GM19468 (cell line): ENCODE results near the gene MRPL55.
"Not testable (repeated sequence)": the region's sequence is repeated elsewhere in the genome, so short reads cannot be mapped to it uniquely, and the experiment has no call there.

ENCODE experiments used
- ATAC-seq: cut with Tn5 transposase; IDR thresholded peaks from one replicate; pipeline ENCODE4 v1.9.1; 2021; ENCODE audit warnings: mild to moderate bottlenecking, moderate library complexity, moderate number of reproducible peaks; ENCODE audit not compliant: unreplicated experiment; ENCODE audit errors: extremely low read depth

The MRPL55 gene

DNA sequence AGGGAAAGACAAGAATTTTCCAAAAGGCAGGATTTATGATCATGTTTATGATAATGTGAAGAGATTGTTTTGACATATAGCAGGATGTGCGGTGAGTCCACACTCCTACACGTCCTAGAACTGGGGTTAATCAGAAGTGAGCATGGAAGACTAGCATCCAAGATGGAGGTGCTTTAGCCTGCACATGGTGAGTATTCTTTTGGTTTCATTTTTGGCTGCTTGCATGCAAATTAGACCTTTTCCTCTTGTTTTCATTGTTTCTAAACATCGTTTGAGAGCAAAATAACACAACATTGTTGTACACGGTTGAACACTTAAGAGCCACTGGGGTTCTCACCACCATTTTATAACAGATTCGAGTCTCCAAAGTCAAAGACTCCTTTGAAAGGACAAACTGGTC lies 16.1 kb upstream of the MRPL55 start:
- ATAC-seq, result no peak

DNA sequence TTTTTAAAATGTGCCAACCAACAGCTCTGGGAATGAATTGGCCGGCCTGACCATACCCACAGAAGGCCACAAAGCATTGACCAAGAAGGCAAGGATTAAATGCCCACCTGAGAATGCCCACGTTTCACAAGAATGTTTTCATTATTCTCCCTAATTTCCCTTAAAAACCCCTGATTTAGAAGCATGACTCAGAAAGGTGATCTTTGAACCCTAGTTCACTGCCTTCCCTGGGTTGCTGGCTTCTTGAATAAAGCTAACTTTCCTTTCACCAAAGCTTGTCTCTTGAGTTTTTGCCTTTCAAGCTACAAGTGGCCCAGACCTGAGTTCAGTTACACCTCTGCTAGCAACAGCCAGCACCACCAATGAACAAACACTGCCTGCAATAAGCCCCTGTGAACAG lies 14.4 kb upstream of the MRPL55 start:
- ATAC-seq, result no peak

DNA sequence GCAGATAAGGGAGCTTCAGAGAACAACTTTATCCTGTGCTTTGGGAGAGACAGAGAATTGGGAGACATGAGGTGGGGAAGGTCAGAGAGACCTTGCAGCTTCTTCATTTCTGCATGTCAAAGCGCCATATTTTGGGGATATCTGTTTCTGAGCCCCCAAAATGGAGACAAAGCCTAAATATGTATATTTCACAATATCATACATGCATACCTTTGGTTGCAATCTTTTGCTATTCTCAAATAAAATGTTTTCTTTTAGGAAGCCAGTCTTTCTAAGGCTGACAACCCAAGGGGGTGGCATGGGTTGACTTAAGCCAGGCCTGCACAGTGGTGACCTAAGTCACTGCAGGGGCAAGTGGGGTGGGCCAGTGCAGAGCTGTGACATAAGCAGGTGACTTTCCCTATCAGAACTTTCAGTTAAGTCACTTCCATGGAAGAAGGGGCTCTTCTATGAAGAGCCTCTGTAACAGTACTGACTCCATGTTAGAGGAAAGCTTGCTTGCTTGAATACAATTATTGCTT lies 13.9 kb upstream of the MRPL55 start:
- ATAC-seq, result no peak

DNA sequence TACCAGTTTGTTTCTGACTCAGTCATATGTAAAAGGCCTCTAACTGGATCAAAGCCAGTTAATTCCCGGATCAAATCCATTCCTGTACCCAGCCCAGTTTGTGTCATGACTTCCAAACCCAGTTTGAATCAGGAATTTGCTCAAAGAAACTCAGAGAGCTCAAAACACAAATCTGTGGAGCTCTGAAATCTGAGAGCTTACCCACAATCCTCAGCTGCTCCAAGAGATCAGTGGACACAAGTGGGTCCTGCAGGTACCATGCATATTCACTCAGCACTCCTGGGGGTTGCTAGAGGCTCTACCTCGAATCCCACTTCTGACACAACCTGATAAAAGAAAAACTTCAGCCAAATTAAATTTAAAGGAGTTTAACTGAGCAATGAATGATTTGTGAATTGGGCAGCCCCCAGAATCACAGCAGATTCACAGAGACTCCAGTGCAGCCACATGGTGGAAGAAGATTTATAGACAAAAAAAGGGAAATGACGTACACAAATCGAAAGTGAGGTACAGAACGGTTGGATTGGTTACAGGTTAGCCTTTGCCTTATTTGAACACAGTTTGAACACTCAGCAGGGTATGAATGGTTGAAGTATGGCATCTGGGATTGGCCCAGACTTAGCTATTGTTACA lies 11.9 kb upstream of the MRPL55 start:
- ATAC-seq, result no peak

DNA sequence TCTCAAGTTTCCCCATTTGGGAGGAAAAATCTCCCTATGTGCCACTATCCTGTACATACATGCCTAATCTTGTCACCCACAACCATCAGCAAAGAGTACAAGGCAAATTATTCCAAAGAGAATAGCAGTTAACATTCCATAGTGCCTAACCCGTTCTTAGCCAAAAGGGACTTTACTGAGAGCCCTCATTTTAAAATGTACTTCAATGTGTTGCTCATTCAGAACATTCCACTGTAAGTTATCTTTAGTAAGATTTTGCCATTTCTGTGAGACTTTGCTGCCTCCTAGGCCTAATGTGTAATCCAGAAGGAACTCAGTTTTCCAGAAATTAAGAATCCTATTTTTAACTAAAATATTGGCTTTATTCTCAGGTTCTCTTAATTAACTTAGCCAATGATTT lies 11.3 kb upstream of the MRPL55 start:
- ATAC-seq, result no peak

DNA sequence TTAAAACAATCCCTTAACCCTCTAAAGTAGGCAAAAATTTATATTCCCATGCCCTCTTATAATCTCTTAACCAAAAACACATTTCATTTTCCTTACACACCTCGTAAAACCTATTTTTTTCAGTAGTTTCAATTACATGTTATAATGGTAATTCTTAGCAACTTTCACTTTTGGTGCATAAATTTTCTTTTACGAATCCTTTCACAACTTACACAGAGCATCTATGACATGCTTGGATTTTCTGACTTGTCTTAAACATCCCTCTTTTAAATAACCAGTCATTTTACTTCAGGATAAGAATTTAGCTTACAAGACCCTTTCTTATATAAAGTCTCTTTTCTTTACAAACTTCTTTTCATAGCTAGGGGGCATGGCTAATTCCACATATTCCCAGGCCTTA lies 8.9 kb upstream of the MRPL55 start:
- ATAC-seq, result no peak

DNA sequence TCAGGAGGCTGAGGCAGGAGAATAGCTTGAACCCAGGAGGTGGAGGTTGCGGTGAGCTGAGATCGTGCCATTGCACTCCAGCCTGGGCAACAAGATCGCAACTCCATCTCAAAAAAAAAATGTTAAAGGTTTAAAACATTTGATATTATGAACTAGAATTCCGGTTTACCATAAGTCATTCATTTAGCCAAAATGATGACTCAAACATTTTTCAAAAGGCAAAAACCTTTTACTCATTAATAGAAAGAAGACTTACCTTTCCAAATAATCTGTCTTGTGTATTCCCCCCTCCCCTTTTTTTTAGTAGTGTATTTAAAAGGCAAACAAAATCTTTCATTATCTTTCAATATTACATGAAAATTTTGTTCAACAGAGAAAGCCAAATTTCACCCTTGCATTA lies 8.2 kb upstream of the MRPL55 start:
- no peak for ATAC-seq

DNA sequence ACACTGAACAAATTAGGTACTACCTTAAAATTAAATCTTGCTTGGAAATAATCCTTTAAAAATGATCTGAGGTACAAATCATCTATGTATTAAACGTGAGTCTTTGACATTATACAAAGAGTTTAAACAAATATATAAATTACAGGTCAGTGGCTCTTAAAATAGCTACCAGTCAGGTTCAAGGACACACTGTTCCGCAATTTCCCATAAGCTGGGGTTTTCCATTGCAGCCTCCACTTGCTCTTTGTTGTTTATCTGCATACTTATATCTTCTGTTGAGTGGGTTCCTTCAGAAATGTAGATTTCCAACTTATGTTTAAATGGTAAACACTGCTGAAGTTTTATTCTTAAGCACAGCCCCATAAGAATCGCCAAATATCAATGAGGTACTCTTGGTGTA lies 5.7 kb upstream of the MRPL55 start:
- no peak for ATAC-seq

DNA sequence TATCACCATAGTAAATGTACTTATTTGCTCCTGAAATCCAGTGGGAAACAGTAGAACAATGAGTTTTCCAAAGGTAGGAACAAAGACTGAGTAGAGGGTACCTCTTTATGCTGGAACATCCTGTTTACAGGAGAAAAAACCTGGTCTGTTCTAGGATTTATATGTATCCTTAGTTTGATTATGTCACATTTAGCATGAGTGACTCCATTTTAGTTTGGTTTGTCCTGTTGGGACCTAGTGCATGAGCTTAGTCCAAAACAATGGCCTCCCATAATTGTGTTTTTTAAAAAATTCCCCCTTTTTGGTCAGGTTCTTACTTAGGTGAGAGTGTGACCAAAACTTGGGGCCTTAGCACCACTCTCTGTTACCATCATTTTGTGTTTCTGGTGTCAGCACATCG lies 3.5 kb upstream of the MRPL55 start:
- ATAC-seq, result no peak

DNA sequence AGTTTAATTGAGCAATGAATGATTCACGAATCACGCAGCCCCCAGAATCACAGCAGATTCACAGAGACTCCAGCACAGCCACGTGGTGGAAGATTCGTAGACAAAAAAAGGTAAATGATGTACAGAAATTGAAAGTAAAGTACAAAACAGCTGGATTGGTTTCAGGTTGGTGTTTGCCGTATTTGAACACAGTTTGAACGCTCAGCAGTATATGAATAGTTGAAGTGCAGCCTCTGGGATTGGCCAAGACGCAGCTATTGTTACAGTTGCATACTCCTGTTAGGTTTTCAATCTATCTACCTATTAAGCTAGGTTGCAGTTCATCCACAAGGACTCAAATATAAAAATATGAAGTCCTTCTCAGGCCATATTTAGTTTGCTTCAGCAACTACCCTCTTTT lies 3.1 kb upstream of the MRPL55 start:
- no peak for ATAC-seq

DNA sequence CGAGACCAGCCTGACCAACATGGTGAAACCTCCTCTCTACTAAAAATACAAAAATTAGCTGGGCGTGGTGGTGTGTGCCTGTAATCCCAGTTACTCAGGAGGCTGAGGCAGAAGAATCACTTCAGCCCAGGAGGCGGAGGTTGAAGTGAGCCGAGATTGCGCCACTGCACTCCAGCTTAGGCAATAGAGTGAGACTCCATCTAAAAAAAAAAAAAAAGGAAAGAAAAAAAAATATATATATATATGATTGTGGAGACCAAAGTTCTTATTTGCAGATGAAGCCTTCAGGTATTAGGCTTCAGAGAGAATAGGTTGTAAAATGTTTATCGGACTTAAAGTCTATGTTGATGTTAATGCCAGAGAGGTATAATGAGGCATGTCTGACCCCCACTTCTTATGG lies 2.2 kb upstream of the MRPL55 start:
- not testable (repeated sequence) for ATAC-seq

DNA sequence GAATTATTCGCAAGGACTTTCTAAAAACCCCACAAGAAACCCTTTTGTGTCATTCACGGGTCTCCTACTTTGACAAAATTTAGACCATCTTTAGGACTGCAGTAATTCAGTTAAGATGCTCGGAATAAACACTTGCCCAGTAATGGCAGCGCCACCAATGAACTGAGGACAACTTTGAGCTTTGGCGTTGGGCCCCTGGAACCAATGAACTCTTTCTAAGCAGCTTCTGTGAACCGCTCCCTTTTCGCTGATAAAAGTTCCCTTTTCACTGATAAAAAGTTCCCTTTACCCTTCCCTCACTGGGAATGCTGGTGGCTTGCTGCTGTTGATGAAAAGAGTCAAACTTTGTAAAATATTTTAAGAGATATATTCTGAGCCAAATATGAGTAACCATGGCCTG lies 1.5 kb upstream of the MRPL55 start:
- ATAC-seq, result no peak

DNA sequence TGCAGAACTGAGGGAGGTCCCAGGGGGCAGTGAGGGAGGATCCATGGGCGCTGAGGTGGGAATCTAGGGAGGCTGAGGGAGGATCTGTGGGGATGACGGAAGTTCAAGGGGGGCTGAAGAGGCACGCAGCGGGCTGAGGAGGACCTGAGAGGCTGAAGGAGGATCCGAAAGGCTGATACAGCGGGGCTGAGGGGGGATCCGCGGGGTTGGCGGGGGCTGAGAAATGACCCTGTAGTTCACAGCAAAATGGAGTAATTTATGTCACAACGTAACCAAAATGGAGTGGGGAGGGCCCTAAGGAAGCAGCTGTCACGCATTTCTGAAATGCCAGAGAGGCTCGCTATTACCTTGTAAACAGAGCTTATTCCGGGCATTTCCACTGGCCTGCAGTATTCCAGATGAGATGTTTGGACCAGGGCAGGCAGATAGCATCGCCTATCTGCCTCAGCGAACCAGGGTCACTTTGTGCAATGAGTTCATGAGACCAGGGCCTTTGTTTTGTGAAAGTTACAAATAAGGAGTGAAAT lies 926 bp upstream of the MRPL55 start:
- ATAC-seq, result no peak

DNA sequence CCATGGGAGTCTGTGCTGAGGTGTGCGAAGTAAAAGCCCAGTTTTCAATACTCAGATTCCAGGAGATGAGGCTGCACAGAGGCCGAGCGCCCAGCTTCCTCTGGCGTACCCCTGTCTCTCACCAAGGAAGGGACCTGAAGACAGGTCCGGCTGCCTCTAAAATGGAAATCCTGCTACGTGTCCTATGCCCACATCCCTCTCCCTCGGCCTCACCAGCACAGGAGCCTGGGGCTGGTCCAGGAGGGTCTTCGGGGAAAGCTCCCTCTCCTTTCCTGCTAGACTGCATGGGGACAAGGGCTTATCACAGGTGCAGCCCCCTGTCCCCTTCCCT lies 392 bp downstream of the MRPL55 start:
- no peak for ATAC-seq

DNA sequence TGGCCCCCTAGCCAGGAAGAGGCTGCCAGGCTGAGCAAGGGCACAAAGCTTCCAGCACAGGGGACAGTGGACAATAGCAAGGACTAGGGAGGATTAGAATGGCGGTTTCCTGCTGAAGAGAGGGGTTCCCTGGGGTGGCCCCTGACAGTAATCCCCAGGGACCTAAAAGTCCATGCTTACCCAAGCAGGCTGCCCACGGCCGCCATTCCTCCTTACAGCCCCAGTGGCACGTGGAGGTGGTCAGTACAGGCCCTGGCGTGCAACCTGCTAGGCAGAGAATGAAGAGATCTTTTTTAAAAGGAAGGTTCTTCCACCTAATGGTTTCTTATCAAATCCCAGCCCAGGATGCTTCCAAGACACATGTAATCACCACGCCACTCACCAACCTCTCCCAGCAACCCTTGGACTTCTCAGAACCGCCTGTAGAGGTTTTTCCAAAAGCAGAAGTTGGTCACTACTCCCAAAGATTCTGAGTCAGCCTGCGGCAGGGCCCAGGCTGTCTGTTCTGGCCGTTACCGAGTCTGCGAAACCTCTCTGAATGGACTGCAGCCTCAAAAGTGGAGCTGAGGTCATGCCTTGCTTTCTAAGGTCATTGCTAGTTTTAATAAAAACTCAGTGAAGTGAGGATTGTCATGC lies 926 bp downstream of the MRPL55 start:
- no peak for ATAC-seq

DNA sequence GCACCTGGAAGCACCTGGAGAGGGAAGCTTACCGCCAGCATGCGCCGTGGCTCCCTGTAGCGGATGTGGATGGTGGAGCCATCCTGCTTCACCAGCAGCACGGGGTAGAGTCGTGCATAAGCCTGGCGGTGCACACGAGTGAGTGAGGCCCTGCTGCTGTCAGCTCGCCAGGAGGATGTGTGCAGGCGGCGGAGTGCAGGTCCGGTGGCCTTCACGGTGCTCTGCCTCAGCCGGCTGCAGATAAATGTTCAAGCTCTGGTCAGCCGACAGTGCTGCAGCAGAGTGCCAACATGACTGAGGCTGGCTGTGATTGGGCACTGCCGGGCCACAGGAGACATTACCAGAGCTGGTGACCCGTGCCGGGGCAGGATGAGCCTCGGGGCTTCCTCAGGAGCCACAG lies 1.5 kb downstream of the MRPL55 start:
- no peak for ATAC-seq

DNA sequence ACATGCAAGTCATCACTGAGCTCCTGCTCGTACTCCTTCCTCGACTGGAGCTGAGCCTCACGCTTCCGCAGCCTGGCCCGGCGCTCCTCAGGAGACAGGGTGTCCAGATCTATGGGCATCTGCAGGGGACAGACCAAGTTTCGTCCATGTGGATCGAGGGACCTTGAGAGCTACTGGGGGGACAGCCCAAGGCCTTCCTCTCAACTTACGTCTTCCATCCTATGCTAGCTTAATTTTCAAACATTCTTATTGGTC lies 2.4 kb downstream of the MRPL55 start:
- ATAC-seq, result no peak

DNA sequence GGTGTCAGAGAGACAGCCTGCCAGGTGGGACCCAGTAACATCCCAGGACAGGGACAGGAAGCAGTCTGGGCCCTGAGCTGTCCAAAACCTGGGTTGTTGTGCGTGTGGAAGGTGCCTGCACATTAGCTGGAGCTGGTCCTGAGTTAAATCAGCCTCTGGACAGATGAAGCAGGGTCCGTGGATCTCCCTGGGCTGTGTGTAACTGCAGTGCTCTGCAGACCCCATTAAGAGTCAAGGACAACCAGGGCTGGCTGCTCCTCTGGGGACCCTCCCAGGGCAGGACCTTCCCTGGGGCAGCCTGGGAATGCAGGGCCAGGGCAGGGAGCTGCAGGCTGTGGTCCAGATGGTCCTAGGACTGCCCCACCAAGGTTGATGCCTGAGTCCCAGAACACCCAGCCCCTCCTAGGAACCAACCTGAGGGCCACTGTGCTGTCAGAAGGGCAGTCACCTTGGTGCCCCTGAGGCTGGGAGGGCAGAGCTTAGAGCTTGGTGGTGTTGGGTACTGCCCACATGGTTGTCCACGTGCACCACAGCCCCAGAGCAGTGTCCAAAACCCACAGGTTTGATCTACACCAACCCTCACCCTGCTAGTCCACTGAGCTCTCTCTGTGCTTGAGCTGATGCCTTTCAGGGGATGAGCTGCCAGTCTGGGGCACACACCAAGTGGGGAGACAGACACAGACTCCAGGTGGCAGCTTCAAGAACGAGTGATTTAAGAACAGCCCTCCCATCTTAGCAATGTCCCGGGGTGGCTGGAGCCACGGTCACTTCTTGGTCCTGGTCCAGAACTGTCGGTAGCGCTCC lies 2.9 kb downstream of the MRPL55 start:
- no peak for ATAC-seq

DNA sequence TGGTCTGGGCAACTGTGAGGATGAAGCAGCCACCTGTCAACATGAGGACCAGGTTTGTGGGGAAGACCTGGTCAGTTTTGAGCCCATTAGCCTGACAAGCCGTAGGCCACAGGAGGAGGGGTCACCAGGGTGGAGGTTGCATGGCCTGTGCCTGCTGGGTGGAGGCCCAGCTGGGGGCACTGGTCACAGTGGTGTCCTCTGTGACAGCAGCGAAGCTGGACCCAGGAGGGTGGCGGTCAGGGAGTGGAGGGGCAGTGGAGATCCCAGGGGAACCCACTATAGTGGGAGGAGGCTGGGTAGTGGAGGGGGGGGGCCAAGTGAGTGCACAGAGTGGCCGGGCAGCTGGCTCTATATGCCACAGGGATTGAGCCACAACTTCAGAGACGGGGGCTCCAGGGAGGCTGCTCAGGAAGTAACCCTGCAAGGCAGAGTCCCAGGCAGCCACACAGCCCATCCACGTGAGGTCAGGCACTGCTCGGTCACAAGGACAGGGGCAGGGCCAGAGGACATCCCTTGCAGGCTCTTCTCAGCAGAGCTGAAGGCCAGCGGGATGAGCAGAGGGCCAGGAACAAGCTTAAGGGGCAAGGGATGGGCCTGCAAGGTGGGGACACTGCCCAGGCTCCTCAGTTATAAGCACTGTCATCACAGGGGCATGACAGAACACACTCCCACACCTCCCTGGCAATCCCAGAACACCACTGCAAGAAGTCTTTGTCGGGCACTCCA lies 3.7 kb downstream of the MRPL55 start:
- no peak for ATAC-seq

DNA sequence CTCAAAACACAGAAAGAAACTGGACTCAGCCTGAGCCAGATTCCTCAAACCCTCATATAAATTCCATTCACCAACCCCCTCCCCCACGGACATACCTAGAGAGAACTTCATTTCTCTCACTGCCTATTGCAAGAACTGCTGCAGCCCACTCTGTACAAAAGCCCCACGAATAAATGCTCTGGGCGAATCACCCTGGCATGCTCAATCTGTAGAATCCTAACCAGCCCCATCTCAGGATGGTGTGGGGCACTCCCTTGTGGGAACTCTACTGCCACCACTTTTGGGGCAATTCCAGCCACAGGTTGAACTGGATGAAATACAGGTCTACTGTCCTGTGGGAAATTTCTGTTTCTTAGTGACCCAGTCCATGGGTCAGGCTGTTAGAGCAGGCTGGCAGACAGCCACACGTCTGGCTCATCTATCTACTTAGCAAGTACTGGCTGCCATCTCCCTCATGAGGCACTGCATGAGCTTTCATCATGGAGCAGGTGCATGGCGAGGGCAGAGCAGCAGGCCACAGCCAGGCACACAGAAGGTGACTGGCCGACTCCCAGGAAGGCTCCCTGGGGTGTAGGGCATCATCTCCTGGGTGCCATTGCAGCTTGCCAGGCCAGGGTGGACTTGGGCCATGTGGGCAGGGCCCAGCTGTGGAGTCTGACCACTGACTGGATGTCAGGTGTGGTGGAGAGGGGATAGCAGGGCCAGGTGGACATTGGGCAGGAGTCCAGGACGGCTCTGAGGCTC lies 4.4 kb downstream of the MRPL55 start:
- ATAC-seq, result no peak
